ENCODE results near the gene DNASE1.

DNA sequence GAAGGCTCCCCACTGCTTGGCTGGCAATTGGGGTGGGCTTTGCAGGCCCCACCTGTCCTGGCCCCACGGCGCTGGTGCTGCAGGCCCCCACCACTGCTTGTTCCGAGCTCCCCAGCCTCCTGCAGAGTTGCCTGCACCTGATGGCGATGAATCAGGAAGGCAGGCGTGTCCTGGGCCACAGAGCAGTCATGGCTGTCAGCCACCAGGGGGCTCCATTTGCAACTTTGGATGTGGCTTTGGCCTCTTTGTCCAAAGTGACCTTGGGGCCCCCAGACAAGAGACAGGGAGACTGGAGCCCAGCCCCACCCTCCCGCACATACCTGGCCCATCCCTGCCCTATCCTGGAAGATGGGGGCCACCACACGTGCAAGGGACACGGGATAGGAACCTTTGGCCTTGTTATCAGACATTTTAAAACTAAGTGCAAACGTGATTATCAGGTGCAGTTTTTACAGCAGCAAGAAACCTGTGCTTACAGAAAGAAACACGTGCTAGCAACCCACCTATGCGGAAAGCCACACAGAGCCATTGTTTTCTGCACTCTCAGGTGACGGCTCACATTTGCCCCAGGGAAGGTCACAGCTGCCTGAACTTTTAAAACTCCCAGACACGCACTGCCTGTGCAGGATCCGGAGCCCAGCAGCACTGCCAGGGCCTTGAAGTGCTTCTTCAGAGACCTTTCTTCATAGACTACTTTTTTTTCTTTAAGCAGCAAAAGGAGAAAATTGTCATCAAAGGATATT, at the start of gene DNASE1:
- TF ChIP-seq, protein P1, sequence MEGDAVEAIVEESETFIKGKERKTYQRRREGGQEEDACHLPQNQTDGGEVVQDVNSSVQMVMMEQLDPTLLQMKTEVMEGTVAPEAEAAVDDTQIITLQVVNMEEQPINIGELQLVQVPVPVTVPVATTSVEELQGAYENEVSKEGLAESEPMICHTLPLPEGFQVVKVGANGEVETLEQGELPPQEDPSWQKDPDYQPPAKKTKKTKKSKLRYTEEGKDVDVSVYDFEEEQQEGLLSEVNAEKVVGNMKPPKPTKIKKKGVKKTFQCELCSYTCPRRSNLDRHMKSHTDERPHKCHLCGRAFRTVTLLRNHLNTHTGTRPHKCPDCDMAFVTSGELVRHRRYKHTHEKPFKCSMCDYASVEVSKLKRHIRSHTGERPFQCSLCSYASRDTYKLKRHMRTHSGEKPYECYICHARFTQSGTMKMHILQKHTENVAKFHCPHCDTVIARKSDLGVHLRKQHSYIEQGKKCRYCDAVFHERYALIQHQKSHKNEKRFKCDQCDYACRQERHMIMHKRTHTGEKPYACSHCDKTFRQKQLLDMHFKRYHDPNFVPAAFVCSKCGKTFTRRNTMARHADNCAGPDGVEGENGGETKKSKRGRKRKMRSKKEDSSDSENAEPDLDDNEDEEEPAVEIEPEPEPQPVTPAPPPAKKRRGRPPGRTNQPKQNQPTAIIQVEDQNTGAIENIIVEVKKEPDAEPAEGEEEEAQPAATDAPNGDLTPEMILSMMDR (IDR thresholded peaks at IDR 0.05; ENCODE audit: poor library complexity, severe bottlenecking) = peak; percentile 39
- TF ChIP-seq MXI1 (conservative IDR thresholded peaks at IDR 0.05; ENCODE audit: poor library complexity, severe bottlenecking) = no peak

Measured in neural cell (in vitro differentiated cells).